H9 (cell line): ENCODE measurements around the gene UCHL1. TPM values are rescaled to one million over a fixed set of nuclear protein-coding genes. Genes with fewer than 3 reads are reported as not detected.

Experiments used
- DNase-seq: peaks from one replicate; pipeline ENCODE4 v3.0.0-alpha.2; 2017
- H2AFZ ChIP-seq: one replicate; pipeline ENCODE4 v1.6.1; 2013; ENCODE audit warnings: mild to moderate bottlenecking, low read length, control low read depth, moderate library complexity
- H2AK5ac ChIP-seq: 2 replicates; pipeline ENCODE4 v1.6.1; 2013; ENCODE audit warnings: low read length, control low read depth, mixed read lengths; ENCODE audit not compliant: insufficient read length
- H2BK120ac ChIP-seq: one replicate; pipeline ENCODE4 v1.6.1; 2013; ENCODE audit warnings: low read depth, mild to moderate bottlenecking, low read length, control low read depth, inconsistent platforms; ENCODE audit not compliant: poor library complexity, severe bottlenecking
- H2BK12ac ChIP-seq: 2 replicates; pipeline ENCODE4 v1.6.1; 2013; ENCODE audit warnings: low read length, control low read depth, mixed read lengths, low read depth; ENCODE audit not compliant: insufficient read length
- H2BK15ac ChIP-seq: 2 replicates; pipeline ENCODE4 v1.6.1; 2013; ENCODE audit warnings: low read depth, low read length, control low read depth
- H2BK20ac ChIP-seq: one replicate; pipeline ENCODE4 v1.6.1; 2013; ENCODE audit warnings: low read depth, mild to moderate bottlenecking, low read length, control low read depth, inconsistent platforms; ENCODE audit not compliant: poor library complexity, severe bottlenecking
- H2BK5ac ChIP-seq: 2 replicates; pipeline ENCODE4 v1.6.1; 2013; ENCODE audit warnings: low read length, control low read depth, mixed read lengths; ENCODE audit not compliant: insufficient read length
- H3K14ac ChIP-seq: 2 replicates; pipeline ENCODE4 v1.6.1; 2013; ENCODE audit warnings: low read length, control low read depth; ENCODE audit not compliant: insufficient read depth
- H3K18ac ChIP-seq: 2 replicates; pipeline ENCODE4 v1.6.1; 2013; ENCODE audit warnings: low read depth, mild to moderate bottlenecking, mixed read lengths, low read length, control low read depth; ENCODE audit not compliant: insufficient read length
- H3K23ac ChIP-seq: 2 replicates; pipeline ENCODE4 v1.6.1; 2013; ENCODE audit warnings: low read length, control low read depth, mixed read lengths, low read depth; ENCODE audit not compliant: insufficient read length
- H3K23me2 ChIP-seq: 2 replicates; pipeline ENCODE4 v1.6.1; 2013; ENCODE audit warnings: low read depth, mild to moderate bottlenecking, mixed read lengths, low read length, control low read depth; ENCODE audit not compliant: insufficient read length, poor library complexity, severe bottlenecking
- H3K27ac ChIP-seq: 2 replicates; pipeline ENCODE4 v1.5.1; 2013; ENCODE audit warnings: low read length, control low read depth, mixed read lengths, low read depth; ENCODE audit not compliant: insufficient read length
- H3K27me3 ChIP-seq: 2 replicates; pipeline ENCODE4 v1.6.1; 2013; ENCODE audit warnings: low read length, control low read depth, inconsistent platforms; ENCODE audit not compliant: insufficient read depth
- H3K4ac ChIP-seq: 2 replicates; pipeline ENCODE4 v1.6.1; 2013; ENCODE audit warnings: low read depth, mild to moderate bottlenecking, control low read depth, inconsistent platforms, low read length, moderate library complexity
- H3K4me1 ChIP-seq: 2 replicates; pipeline ENCODE4 v1.6.1; 2013; ENCODE audit warnings: low read length, control low read depth, inconsistent platforms; ENCODE audit not compliant: insufficient read depth
- H3K4me2 ChIP-seq: 2 replicates; pipeline ENCODE4 v1.6.1; 2013; ENCODE audit warnings: low read length, control low read depth, mixed read lengths; ENCODE audit not compliant: insufficient read length, insufficient read depth
- H3K56ac ChIP-seq: 2 replicates; pipeline ENCODE4 v1.6.1; 2013; ENCODE audit warnings: low read depth, mild to moderate bottlenecking, mixed read lengths, low read length, control low read depth; ENCODE audit not compliant: insufficient read length
- H3K79me1 ChIP-seq: 2 replicates; pipeline ENCODE4 v1.6.1; 2013; ENCODE audit warnings: low read depth, mild to moderate bottlenecking, moderate library complexity, low read length, control low read depth, inconsistent platforms; ENCODE audit not compliant: insufficient read depth, poor library complexity, severe bottlenecking
- H3K79me2 ChIP-seq: 2 replicates; pipeline ENCODE4 v1.6.1; 2013; ENCODE audit warnings: low read length, control low read depth, inconsistent platforms; ENCODE audit not compliant: insufficient read depth
- H3K9ac ChIP-seq: 2 replicates; pipeline ENCODE4 v1.6.1; 2013; ENCODE audit warnings: low read length, control low read depth, mixed read lengths; ENCODE audit not compliant: insufficient read length; ENCODE audit errors: extremely low read depth
- H3K9me3 ChIP-seq: one replicate; pipeline ENCODE4 v1.6.1; 2013; ENCODE audit warnings: low read depth, low read length, inconsistent platforms; ENCODE audit not compliant: control insufficient read depth
- H3T11ph ChIP-seq: one replicate; pipeline ENCODE4 v1.6.1; 2013; ENCODE audit warnings: mild to moderate bottlenecking, low read length, control low read depth, inconsistent platforms
- H4K20me1 ChIP-seq: one replicate; pipeline ENCODE4 v1.6.1; 2013; ENCODE audit not compliant: control insufficient read depth, insufficient read length, insufficient read depth
- H4K5ac ChIP-seq: 2 replicates; pipeline ENCODE4 v1.6.1; 2013; ENCODE audit warnings: low read depth, mild to moderate bottlenecking, mixed read lengths, low read length, control low read depth; ENCODE audit not compliant: insufficient read length
- H4K8ac ChIP-seq: replicated peaks from 2 replicates; pipeline ENCODE4 v1.6.1; 2013; ENCODE audit warnings: low read length, control low read depth, mixed read lengths, low read depth; ENCODE audit not compliant: insufficient read length
- H4K91ac ChIP-seq: 2 replicates; pipeline ENCODE4 v1.6.1; 2013; ENCODE audit warnings: low read depth, mild to moderate bottlenecking, moderate library complexity, mixed read lengths, low read length, control low read depth; ENCODE audit not compliant: insufficient read length
- H3K27ac Mint-ChIP-seq, 3 experiments: 2 replicates in 2 of 3; 3 replicates in 1 of 3; pipeline ENCODE4 v1.8.0; 2020 to 2021; ENCODE audit warnings: mixed read lengths in 3 of 3, mild to moderate bottlenecking in 1 of 3, moderate library complexity in 1 of 3
- H3K27me3 Mint-ChIP-seq: 2 replicates; pipeline ENCODE4 v1.8.0; 2021; ENCODE audit warnings: low read depth, mild to moderate bottlenecking, moderate library complexity, mixed read lengths
- H3K36me3 Mint-ChIP-seq, 3 experiments: 2 replicates in 2 of 3; 3 replicates in 1 of 3; pipeline ENCODE4 v1.8.0; 2020 to 2021; ENCODE audit warnings: low read depth in 3 of 3, mixed read lengths in 3 of 3; ENCODE audit not compliant: insufficient read depth in 1 of 3
- H3K4me1 Mint-ChIP-seq, 2 experiments: 2 replicates each; pipeline ENCODE4 v1.8.0; 2020; ENCODE audit warnings: mixed read lengths in 2 of 2
- H3K4me3 Mint-ChIP-seq, 2 experiments: 2 replicates in 1 of 2; 3 replicates in 1 of 2; pipeline ENCODE4 v1.8.0; 2020 to 2021; ENCODE audit warnings: mild to moderate bottlenecking in 2 of 2, mixed read lengths in 2 of 2, moderate library complexity in 1 of 2
- H3K9me3 Mint-ChIP-seq, 2 experiments: 2 replicates in 1 of 2; 3 replicates in 1 of 2; pipeline ENCODE4 v1.8.0; 2020; ENCODE audit warnings: mild to moderate bottlenecking in 2 of 2, mixed read lengths in 2 of 2, moderate library complexity in 1 of 2
- WGBS: extraction: QIAGEN DNeasy Blood & Tissue Kit; methylation state at CpG from one replicate; pipeline ENCODE4 v1.1.7; 2013; ENCODE audit warnings: missing lambda C conversion rate, low lambda C conversion rate, mixed read lengths; ENCODE audit not compliant: insufficient read length; ENCODE audit errors: extremely low coverage; 5-methylcytosine and 5-hydroxymethylcytosine counted together
- total RNA-seq: library from RNA; stranded (reverse); gene quantifications from 2 replicates; pipeline ENCODE4 v1.2.1, GENCODE V29; 2021
- TF ChIP-seq, protein P1 (sequence below): fragments of 200-600 bp; sonication (generic); conservative IDR thresholded peaks from 3 replicates; pipeline ENCODE4 v1.8.0; 2021; ENCODE audit warnings: antibody characterized with exemption, mild to moderate bottlenecking

UCHL1 gene
- total RNA-seq, 1 experiment from 2014 or later, result 513 TPM

DNA sequence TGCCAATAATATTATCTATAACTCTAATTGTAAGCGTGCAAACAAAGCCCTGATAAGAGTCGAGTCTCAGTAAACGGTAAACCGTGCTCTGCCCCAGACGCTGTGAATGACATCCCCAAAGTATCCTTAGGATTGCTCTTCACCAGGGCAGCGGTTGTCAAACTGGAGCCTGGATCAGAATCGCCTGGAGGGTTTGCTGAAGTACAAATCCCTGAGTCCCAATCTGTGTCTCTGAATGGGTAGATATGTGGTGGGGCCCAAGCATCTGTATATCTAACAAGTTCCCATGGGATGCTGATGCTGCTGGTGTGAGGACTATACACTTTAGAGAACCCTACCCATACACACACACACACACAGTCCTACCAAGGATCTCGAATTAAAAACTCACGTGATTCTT, 41.6 kb upstream of the UCHL1 start:
- Mint-ChIP-seq H3K9me3 (no peaks in the 10 kb centered on the region; a peak in 1 of 5 replicates), H3K4me3 (peak overlapping the region; percentile 26 to 86; a peak in 4 of 5 replicates), H3K27me3 (peaks cover 14% of the 10 kb centered on the region), H3K27ac (no peak overlapping the region; a peak in 1 of 7 replicates), H3K36me3 (no peaks in the 10 kb centered on the region), H3K4me1 (peaks cover 47% of the 10 kb centered on the region in 2 experiments)
- no peak overlapping the region for H4K8ac ChIP-seq
- no peak overlapping the region for H3K18ac ChIP-seq
- no peak overlapping the region for H2BK5ac ChIP-seq
- no peak overlapping the region for H3K4ac ChIP-seq
- 0 out of 2 replicates have a peak, but pooled peaks cover 3% of the 10 kb centered on the region for H3K79me2 ChIP-seq
- H3K27me3 ChIP-seq, result peaks cover 2% of the 10 kb centered on the region; the same call in 1 of the 2 replicates
- no CpG with 5 or more reads among the region's 9 CpGs for WGBS
- H2BK20ac ChIP-seq, result no peak overlapping the region
- no peak overlapping the region for H3K56ac ChIP-seq
- H3K9me3 ChIP-seq, result no peaks in the 10 kb centered on the region
- no peak overlapping the region for H3K23ac ChIP-seq
- H3K79me1 ChIP-seq, result peaks cover under 1% of the 10 kb centered on the region
- H2BK15ac ChIP-seq, result no peak overlapping the region
- H4K91ac ChIP-seq, result no peak overlapping the region
- TF ChIP-seq, protein P1, sequence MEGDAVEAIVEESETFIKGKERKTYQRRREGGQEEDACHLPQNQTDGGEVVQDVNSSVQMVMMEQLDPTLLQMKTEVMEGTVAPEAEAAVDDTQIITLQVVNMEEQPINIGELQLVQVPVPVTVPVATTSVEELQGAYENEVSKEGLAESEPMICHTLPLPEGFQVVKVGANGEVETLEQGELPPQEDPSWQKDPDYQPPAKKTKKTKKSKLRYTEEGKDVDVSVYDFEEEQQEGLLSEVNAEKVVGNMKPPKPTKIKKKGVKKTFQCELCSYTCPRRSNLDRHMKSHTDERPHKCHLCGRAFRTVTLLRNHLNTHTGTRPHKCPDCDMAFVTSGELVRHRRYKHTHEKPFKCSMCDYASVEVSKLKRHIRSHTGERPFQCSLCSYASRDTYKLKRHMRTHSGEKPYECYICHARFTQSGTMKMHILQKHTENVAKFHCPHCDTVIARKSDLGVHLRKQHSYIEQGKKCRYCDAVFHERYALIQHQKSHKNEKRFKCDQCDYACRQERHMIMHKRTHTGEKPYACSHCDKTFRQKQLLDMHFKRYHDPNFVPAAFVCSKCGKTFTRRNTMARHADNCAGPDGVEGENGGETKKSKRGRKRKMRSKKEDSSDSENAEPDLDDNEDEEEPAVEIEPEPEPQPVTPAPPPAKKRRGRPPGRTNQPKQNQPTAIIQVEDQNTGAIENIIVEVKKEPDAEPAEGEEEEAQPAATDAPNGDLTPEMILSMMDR, result no peak
- no peak overlapping the region for H3K9ac ChIP-seq
- H2BK120ac ChIP-seq, result no peak overlapping the region
- H3K4me2 ChIP-seq, result peak overlapping the region; percentile 53
- no peak overlapping the region for H2BK12ac ChIP-seq
- H4K5ac ChIP-seq, result no peak overlapping the region
- no peak overlapping the region for H3T11ph ChIP-seq
- no peak overlapping the region for H3K14ac ChIP-seq
- peaks cover 14% of the 10 kb centered on the region for H3K23me2 ChIP-seq
- H3K27ac ChIP-seq, result no peak overlapping the region
- DNase-seq, result no peak
- peaks cover 6% of the 10 kb centered on the region for H3K4me1 ChIP-seq
- H4K20me1 ChIP-seq, result no peaks in the 10 kb centered on the region
- no peak overlapping the region for H2AFZ ChIP-seq
- no peak overlapping the region for H2AK5ac ChIP-seq
